K562 (cell line): ENCODE results near the gene OCIAD1. TPM values are rescaled to one million over a fixed set of nuclear protein-coding genes. Genes with fewer than 3 reads are reported as not detected.
A peak's percentile ranks its signal among the peaks of the same experiment; 100 is the strongest.

Experiments used
- FOS ChIP-seq: IDR thresholded peaks from 3 replicates; pipeline ENCODE4 v1.6.1; 2011; ENCODE audit not compliant: insufficient read length; ENCODE audit errors: extremely low read depth
- KAT8 ChIP-seq: fragments of 450-650 bp; IDR thresholded peaks from 2 replicates; pipeline ENCODE4 v1.6.1; 2016; ENCODE audit warnings: low read depth, mild to moderate bottlenecking
- MTF1 ChIP-seq: fragments of 250-450 bp; sonication (Bioruptor Pico); IDR thresholded peaks from 2 replicates; pipeline ENCODE4 v1.9.0; 2021; ENCODE audit warnings: moderate library complexity, mild to moderate bottlenecking, inconsistent platforms, borderline replicate concordance
- NR2C2 ChIP-seq, 2 experiments: fragments of 200-800 bp in 1 of 2; sonication (Bioruptor generic) in 1 of 2; sonication (generic) in 1 of 2; formaldehyde crosslinking in 1 of 2; IDR thresholded peaks; 2 replicates each; pipeline versions ENCODE4 v1.6.1 to v1.8.0; 2016 to 2022; ENCODE audit warnings: mild to moderate bottlenecking in 1 of 2, missing compliant biosample characterization in 1 of 2, missing genetic modification characterization in 1 of 2, missing genetic modification reagents in 1 of 2
- PCBP2 ChIP-seq: fragments of 200-400 bp; formaldehyde crosslinking; IDR thresholded peaks from 2 replicates; pipeline ENCODE4 v1.6.1; 2018; ENCODE audit warnings: low read length, low read depth, mild to moderate bottlenecking, moderate library complexity; ENCODE audit not compliant: poor library complexity, severe bottlenecking
- PTBP1 ChIP-seq: fragments of 200-400 bp; formaldehyde crosslinking; IDR thresholded peaks from 2 replicates; pipeline ENCODE4 v1.6.1; 2017; ENCODE audit warnings: low read depth, low read length
- PTRF ChIP-seq: fragments of 450-650 bp; IDR thresholded peaks from 2 replicates; pipeline ENCODE4 v1.6.1; 2016; ENCODE audit warnings: mild to moderate bottlenecking, missing genetic modification characterization, missing compliant biosample characterization
- RFX5 ChIP-seq: IDR thresholded peaks from 2 replicates; pipeline ENCODE4 v1.6.1; 2011; ENCODE audit warnings: low read depth, mild to moderate bottlenecking, improper control_type of control experiment, low read length
- SMAD3 ChIP-seq: fragments of 450-650 bp; formaldehyde crosslinking; conservative IDR thresholded peaks from 2 replicates; pipeline ENCODE4 v1.4.0; 2020; ENCODE audit warnings: mild to moderate bottlenecking
- TCF3 ChIP-seq: sonication (generic); formaldehyde crosslinking; IDR thresholded peaks from 2 replicates; pipeline ENCODE4 v1.4.0; 2020; ENCODE audit warnings: mild to moderate bottlenecking, missing genetic modification reagents
- ZFP36 ChIP-seq: fragments of 150-350 bp; IDR thresholded peaks from 2 replicates; pipeline ENCODE4 v1.6.1; 2018; ENCODE audit warnings: low read length, low read depth; ENCODE audit not compliant: partially characterized antibody
- polyA plus RNA-seq, 8 experiments: library from polyadenylated mRNA; depleted of rRNA in 4 of 8; stranded (reverse) in 5 of 8; unstranded in 3 of 8; fragments of >200 nt; fragmentation: Nextera tagmentation in 2 of 8; fragmentation: Illumina TruSeq in 1 of 8; extraction: Ambion mirVana in 2 of 8; extraction: Trizol in 1 of 8; gene quantifications; 2 replicates each; pipeline versions ENCODE4 v1.2.1 to v1.2.3, GENCODE V29; 2011 to 2014; ENCODE audit warnings: inconsistent platforms in 1 of 8, missing spikeins in 1 of 8
- total RNA-seq, 7 experiments: library from RNA; depleted of rRNA in 6 of 7; stranded (reverse); fragments of >200 nt in 6 of 7; fragmentation: Illumina TruSeq in 2 of 7; extraction: Trizol in 2 of 7; gene quantifications; 2 replicates each; pipeline versions ENCODE4 v1.2.1 to v1.2.3, GENCODE V29; 2011 to 2021; ENCODE audit warnings: low replicate concordance in 1 of 7
- TF ChIP-seq, protein P1 (sequence below), 2 experiments: fragments of 200-800 bp in 1 of 2; sonication (Bioruptor generic) in 1 of 2; sonication (generic) in 1 of 2; formaldehyde crosslinking in 1 of 2; IDR thresholded peaks in 1 of 2; conservative IDR thresholded peaks in 1 of 2; 2 replicates each; pipeline versions ENCODE4 v1.5.0 to v1.6.1; 2016 to 2020; ENCODE audit warnings: missing compliant biosample characterization in 1 of 2, missing genetic modification characterization in 1 of 2, missing genetic modification reagents in 1 of 2
- TF ChIP-seq, protein P2 (sequence below): fragments of 450-650 bp; IDR thresholded peaks from 2 replicates; pipeline ENCODE4 v1.6.1; 2016; ENCODE audit warnings: missing biosample characterization, missing genetic modification characterization
- TF ChIP-seq, protein P3 (sequence below), 2 experiments: fragments of 450-650 bp; IDR thresholded peaks; 2 replicates each; pipeline ENCODE4 v1.6.1; 2016; ENCODE audit warnings: mild to moderate bottlenecking in 2 of 2, borderline replicate concordance in 1 of 2, low read depth in 1 of 2, moderate library complexity in 1 of 2

The OCIAD1 gene
- total and polyA plus RNA-seq, 9 of the 15 experiments (the other 6 are each of a cell fraction or from before 2014, with no cell fraction given), result 99.0 to 358 (median 196) TPM

DNA sequence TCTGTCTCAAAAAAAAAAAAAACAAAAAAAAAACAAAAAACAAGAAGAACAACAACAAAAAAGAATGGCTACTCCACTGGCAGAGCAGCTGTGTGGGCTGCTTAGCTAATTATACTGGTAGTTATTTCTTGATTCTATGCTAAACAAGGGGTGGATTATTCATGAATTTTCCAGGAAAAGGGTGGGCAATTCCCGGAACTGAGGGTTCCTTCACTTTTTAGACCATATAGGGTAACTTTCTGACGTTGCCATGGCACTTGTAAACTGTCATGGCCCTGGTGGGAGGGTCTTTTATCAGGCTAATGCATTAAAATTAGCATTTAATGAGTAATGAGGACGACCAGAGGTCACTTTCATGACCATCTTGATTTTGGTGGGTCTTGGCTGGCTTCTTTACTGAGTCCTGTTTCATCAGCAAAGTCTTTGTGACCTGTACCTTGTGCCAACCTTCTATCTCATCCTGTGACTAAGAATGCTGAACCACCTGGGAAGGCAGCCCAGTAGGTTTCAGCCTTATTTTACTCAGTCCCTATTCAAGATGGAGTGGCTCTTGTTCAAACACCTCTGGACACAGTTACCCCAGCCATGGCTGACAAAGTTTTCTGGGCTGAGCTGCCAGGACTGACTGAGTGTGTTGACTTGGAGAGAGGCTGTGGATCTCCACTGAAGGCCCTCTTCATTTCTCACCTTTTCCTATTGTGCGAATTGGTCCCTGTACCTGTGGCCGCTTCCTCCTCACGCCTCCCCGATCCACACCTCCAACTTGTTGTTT lies 77.0 kb downstream of the OCIAD1 start (continued):
- TF ChIP-seq, protein P1, sequence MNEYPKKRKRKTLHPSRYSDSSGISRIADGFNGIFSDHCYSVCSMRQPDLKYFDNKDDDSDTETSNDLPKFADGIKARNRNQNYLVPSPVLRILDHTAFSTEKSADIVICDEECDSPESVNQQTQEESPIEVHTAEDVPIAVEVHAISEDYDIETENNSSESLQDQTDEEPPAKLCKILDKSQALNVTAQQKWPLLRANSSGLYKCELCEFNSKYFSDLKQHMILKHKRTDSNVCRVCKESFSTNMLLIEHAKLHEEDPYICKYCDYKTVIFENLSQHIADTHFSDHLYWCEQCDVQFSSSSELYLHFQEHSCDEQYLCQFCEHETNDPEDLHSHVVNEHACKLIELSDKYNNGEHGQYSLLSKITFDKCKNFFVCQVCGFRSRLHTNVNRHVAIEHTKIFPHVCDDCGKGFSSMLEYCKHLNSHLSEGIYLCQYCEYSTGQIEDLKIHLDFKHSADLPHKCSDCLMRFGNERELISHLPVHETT (CRISPR knock-in tag; conservative IDR thresholded peaks at IDR 0.05 in 1 of 2, IDR thresholded peaks at IDR 0.05 in 1 of 2), result 0 out of 4 replicates have a peak, but pooled peaks of 1 of the 2 experiments have one; percentile 30
- TF ChIP-seq, protein P2, sequence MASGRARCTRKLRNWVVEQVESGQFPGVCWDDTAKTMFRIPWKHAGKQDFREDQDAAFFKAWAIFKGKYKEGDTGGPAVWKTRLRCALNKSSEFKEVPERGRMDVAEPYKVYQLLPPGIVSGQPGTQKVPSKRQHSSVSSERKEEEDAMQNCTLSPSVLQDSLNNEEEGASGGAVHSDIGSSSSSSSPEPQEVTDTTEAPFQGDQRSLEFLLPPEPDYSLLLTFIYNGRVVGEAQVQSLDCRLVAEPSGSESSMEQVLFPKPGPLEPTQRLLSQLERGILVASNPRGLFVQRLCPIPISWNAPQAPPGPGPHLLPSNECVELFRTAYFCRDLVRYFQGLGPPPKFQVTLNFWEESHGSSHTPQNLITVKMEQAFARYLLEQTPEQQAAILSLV (tag), result 0 out of 2 replicates have a peak, but pooled peaks have one; percentile 24
- TF ChIP-seq TCF3 (CRISPR knock-in tag), result no peak
- no peak for TF ChIP-seq NR2C2 (CRISPR knock-in tag; IDR thresholded peaks at IDR 0.05)
- TF ChIP-seq NR2C2 (tag; IDR thresholded peaks at IDR 0.05), result peak; percentile 38; the same call in 1 of the 2 replicates
- no peak for TF ChIP-seq RFX5
- TF ChIP-seq, protein P3, sequence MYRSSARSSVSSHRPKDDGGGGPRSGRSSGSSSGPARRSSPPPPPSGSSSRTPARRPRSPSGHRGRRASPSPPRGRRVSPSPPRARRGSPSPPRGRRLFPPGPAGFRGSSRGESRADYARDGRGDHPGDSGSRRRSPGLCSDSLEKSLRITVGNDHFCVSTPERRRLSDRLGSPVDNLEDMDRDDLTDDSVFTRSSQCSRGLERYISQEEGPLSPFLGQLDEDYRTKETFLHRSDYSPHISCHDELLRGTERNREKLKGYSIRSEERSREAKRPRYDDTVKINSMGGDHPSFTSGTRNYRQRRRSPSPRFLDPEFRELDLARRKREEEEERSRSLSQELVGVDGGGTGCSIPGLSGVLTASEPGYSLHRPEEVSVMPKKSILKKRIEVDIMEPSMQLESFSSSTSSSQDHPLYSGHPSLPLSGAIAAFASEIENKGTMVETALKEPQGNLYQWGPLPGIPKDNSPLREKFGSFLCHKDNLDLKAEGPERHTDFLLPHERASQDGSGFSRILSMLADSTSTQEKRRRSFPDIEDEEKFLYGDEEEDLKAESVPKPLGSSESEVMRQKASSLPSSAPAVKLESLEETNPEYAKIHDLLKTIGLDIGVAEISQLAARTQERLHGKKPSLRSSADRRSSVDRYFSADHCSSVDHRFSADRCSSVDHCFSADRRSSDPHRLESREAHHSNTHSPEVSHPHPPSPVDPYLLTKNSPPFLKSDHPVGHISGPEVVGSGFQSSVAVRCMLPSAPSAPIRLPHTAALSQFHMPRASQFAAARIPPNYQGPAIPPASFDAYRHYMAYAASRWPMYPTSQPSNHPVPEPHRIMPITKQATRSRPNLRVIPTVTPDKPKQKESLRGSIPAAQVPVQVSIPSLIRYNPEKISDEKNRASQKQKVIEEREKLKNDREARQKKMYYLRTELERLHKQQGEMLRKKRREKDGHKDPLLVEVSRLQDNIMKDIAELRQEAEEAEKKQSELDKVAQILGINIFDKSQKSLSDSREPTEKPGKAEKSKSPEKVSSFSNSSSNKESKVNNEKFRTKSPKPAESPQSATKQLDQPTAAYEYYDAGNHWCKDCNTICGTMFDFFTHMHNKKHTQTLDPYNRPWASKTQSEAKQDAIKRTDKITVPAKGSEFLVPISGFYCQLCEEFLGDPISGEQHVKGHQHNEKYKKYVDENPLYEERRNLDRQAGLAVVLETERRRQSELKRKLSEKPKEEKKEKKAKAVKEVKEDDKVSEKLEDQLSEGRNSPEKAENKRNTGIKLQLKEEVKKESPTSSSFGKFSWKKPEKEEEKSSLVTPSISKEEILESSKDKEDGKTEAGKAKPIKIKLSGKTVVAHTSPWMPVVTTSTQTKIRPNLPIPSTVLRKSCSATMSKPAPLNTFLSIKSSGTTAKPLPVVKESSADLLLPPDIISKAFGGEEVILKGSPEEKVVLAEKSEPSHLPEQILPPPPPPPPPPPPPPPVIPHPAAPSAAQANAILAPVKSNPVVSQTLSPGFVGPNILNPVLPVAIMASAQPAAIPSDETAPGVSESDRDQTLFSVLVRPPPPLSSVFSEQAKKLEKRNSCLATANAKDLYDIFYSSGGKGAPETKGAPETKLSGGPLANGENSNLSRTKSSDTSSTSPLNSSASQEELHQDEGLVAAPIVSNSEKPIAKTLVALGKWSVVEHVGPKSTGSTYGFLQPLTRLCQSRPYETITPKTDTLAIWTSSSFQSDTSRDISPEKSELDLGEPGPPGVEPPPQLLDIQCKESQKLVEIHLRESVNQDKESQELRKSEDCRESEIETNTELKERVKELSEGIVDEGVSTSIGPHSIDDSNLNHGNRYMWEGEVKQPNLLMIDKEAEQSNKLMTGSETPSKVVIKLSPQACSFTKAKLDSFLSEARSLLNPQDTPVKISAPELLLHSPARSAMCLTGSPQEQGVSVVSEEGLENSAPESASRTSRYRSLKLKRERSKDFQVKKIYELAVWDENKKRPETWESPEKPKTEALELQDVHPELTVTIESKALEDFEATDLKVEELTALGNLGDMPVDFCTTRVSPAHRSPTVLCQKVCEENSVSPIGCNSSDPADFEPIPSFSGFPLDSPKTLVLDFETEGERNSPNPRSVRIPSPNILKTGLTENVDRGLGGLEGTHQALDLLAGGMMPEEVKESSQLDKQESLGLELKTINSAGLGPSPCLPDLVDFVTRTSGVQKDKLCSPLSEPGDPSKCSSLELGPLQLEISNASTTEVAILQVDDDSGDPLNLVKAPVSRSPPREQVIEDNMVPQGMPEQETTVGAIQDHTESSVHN (IDR thresholded peaks at IDR 0.05; ENCODE audit: borderline replicate concordance in 1 of 2, low read depth in 1 of 2), result no peak
- TF ChIP-seq PTBP1, result no peak
- TF ChIP-seq KAT8, result no peak
- TF ChIP-seq SMAD3 (CRISPR knock-in tag), result 0 out of 2 replicates have a peak, but pooled peaks have one; percentile 38
- no peak for TF ChIP-seq ZFP36
- no peak for TF ChIP-seq FOS
- TF ChIP-seq PCBP2, result no peak
- TF ChIP-seq MTF1 (CRISPR knock-in tag), result no peak
- TF ChIP-seq PTRF (tag), result peak; percentile 61; the same call in 1 of the 2 replicates
